HCT116 (cell line): ENCODE data around the gene SOX9. TPM values are rescaled to one million over a fixed set of nuclear protein-coding genes. Genes with fewer than 3 reads are reported as not detected.
A peak's percentile ranks its signal among the peaks of the same experiment; 100 is the strongest.

ENCODE experiments used
- ATAC-seq: fragments of 200-7000 bp; cut with Tn5 transposase; 2 replicates; pipeline ENCODE4 v1.9.1; 2020; ENCODE audit warnings: mild to moderate bottlenecking, moderate library complexity
- BruUV-seq: library from RNA; stranded (reverse); fragments of 400-500 nt; replicated peaks from 2 replicates; lab custom pipeline; 2021; lab: Mats Ljungman, UMichigan
- CTCF ChIA-PET: fragments of 300-600 bp; sonication (Branson Sonifier 250); formaldehyde crosslinking; loops from one replicate; lab custom pipeline; 2021; ENCODE audit warnings: antibody characterized with exemption; lab: Charles Lee
- POLR2A ChIA-PET: fragments of 300-600, 350-600 bp; sonication (Branson Sonifier 250); formaldehyde crosslinking; loops from one replicate; lab custom pipeline; 2021; ENCODE audit warnings: antibody characterized with exemption; lab: Charles Lee
- RAD21 ChIA-PET, 2 experiments: fragments of 300-600 bp; sonication (Branson Sonifier 250); formaldehyde crosslinking; loops; one replicate each; lab custom pipeline; 2023; ENCODE audit warnings: low total read pairs in 2 of 2; ENCODE audit not compliant: uncharacterized antibody in 2 of 2, unreplicated experiment in 2 of 2, low non-redundant PET in 1 of 2; lab: Charles Lee
- DNase-seq: peaks from one replicate; pipeline ENCODE4 v3.0.0-alpha.2; 2010; ENCODE audit warnings: low read depth, low spot score
- H2AFZ ChIP-seq: fragments of 200-600 bp; shearing (Covaris generic), sonication (generic); 2 replicates; pipeline ENCODE4 v1.6.1; 2017; ENCODE audit warnings: low read depth, mixed run types, mixed read lengths, antibody characterized with exemption, low read length; ENCODE audit not compliant: poor library complexity, severe bottlenecking
- H3K27ac ChIP-seq: 2 replicates; pipeline ENCODE4 v1.5.1; 2012; ENCODE audit warnings: low read depth, low read length
- H3K27me3 ChIP-seq: fragments of 200-600 bp; sonication (generic); 2 replicates; pipeline ENCODE4 v1.6.1; 2016; ENCODE audit warnings: mixed run types, low read length, mixed read lengths; ENCODE audit not compliant: insufficient read depth
- H3K36me3 ChIP-seq, 2 experiments: fragments of 200-500 bp in 1 of 2; fragments of 200-600 bp in 1 of 2; sonication (Bioruptor generic) in 1 of 2; sonication (generic) in 1 of 2; 2 replicates each; pipeline versions ENCODE4 v1.5.1 to v1.6.1; 2014 to 2016; ENCODE audit warnings: low read length in 2 of 2, inconsistent platforms in 1 of 2, mixed read lengths in 1 of 2, mixed run types in 1 of 2; ENCODE audit not compliant: insufficient read depth in 2 of 2, control insufficient read depth in 1 of 2
- H3K4me1 ChIP-seq, 2 experiments: fragments of 200-600 bp in 1 of 2; sonication (generic) in 1 of 2; 2 replicates each; pipeline versions ENCODE4 v1.5.1 to v1.6.1; 2012 to 2017; ENCODE audit warnings: low read length in 2 of 2, inconsistent platforms in 1 of 2, mild to moderate bottlenecking in 1 of 2, mixed read lengths in 1 of 2, mixed run types in 1 of 2, moderate library complexity in 1 of 2; ENCODE audit not compliant: insufficient read depth in 2 of 2, control insufficient read depth in 1 of 2
- H3K4me2 ChIP-seq: fragments of 200-600 bp; sonication (generic); 2 replicates; pipeline ENCODE4 v1.6.1; 2017; ENCODE audit warnings: mixed run types, low read length, mixed read lengths
- H3K4me3 ChIP-seq, 2 experiments: fragments of 200-600 bp in 1 of 2; sonication (generic) in 1 of 2; replicated peaks in 1 of 2; 2 replicates each; pipeline ENCODE4 v1.5.1; 2011 to 2016; ENCODE audit warnings: low read length in 2 of 2, control low read depth in 1 of 2, low read depth in 1 of 2, mild to moderate bottlenecking in 1 of 2, mixed read lengths in 1 of 2, mixed run types in 1 of 2
- H3K79me2 ChIP-seq: fragments of 200-600 bp; sonication (generic); 2 replicates; pipeline ENCODE4 v1.6.1; 2017; ENCODE audit warnings: mild to moderate bottlenecking, mixed run types, low read length, moderate library complexity, mixed read lengths; ENCODE audit not compliant: insufficient read depth
- H3K9ac ChIP-seq: fragments of 200-600 bp; sonication (generic); 2 replicates; pipeline ENCODE4 v1.6.1; 2016; ENCODE audit warnings: low read length, mixed read lengths
- H3K9me2 ChIP-seq: fragments of 200-600 bp; sonication (generic), shearing (Covaris generic); 2 replicates; pipeline ENCODE4 v1.6.1; 2017; ENCODE audit warnings: mixed run types, mild to moderate bottlenecking, moderate library complexity; ENCODE audit not compliant: insufficient read depth
- H3K9me3 ChIP-seq, 2 experiments: fragments of 200-500 bp in 1 of 2; fragments of 200-600 bp in 1 of 2; sonication (Bioruptor generic) in 1 of 2; sonication (generic) in 1 of 2; 2 replicates each; pipeline ENCODE4 v1.6.1; 2014 to 2017; ENCODE audit warnings: low read length in 2 of 2, mixed read lengths in 2 of 2, inconsistent platforms in 1 of 2, low read depth in 1 of 2, mild to moderate bottlenecking in 1 of 2, mixed run types in 1 of 2, moderate library complexity in 1 of 2; ENCODE audit not compliant: control insufficient read depth in 1 of 2, insufficient read depth in 1 of 2
- H4K20me1 ChIP-seq: fragments of 200-600 bp; sonication (generic), shearing (Covaris generic); 2 replicates; pipeline ENCODE4 v1.6.1; 2017; ENCODE audit warnings: mixed run types, mild to moderate bottlenecking, moderate library complexity; ENCODE audit not compliant: insufficient read depth
- CBX3 ChIP-seq: IDR thresholded peaks from 2 replicates; pipeline ENCODE4 v1.6.1; 2012; ENCODE audit warnings: low read depth
- ELF1 ChIP-seq: IDR thresholded peaks from 2 replicates; pipeline ENCODE4 v1.6.1; 2012; ENCODE audit warnings: low read depth, borderline replicate concordance
- EZH2 ChIP-seq: fragments of 200-600 bp; sonication (generic); IDR thresholded peaks from 2 replicates; pipeline ENCODE4 v1.6.1; 2017; ENCODE audit warnings: antibody characterized with exemption, mixed run types
- EZH2phosphoT487 ChIP-seq: fragments of 200-600 bp; IDR thresholded peaks from 2 replicates; pipeline ENCODE4 v1.6.1; 2018; ENCODE audit warnings: antibody characterized with exemption, borderline replicate concordance
- FOSL1 ChIP-seq: IDR thresholded peaks from 2 replicates; pipeline ENCODE4 v1.6.1; 2012; ENCODE audit warnings: low read depth
- JUND ChIP-seq: IDR thresholded peaks from 2 replicates; pipeline ENCODE4 v1.6.1; 2012
- POLR2A ChIP-seq: IDR thresholded peaks from 2 replicates; pipeline ENCODE4 v1.7.0; 2011; ENCODE audit warnings: borderline replicate concordance; ENCODE audit not compliant: insufficient read depth, insufficient read length; ENCODE audit errors: extremely low read depth
- POLR2AphosphoS5 ChIP-seq: IDR thresholded peaks from 2 replicates; pipeline ENCODE4 v1.6.1; 2011; ENCODE audit warnings: mild to moderate bottlenecking, low read depth, low read length, moderate library complexity
- RAD21 ChIP-seq: IDR thresholded peaks from 2 replicates; pipeline ENCODE4 v1.6.1; 2012; ENCODE audit warnings: low read depth, mild to moderate bottlenecking
- SIN3A ChIP-seq: IDR thresholded peaks from 2 replicates; pipeline ENCODE4 v1.6.1; 2012; ENCODE audit warnings: low read depth
- SP1 ChIP-seq: IDR thresholded peaks from 2 replicates; pipeline ENCODE4 v1.6.1; 2012; ENCODE audit warnings: low read depth
- TCF7L2 ChIP-seq: IDR thresholded peaks from 2 replicates; pipeline ENCODE4 v1.7.0; 2011; ENCODE audit warnings: borderline replicate concordance, inconsistent platforms; ENCODE audit not compliant: insufficient read depth, insufficient read length; ENCODE audit errors: extremely low read depth
- YY1 ChIP-seq: IDR thresholded peaks from 2 replicates; pipeline ENCODE4 v1.6.1; 2011; ENCODE audit warnings: low read length, low read depth, moderate library complexity, mild to moderate bottlenecking; ENCODE audit not compliant: insufficient replicate concordance; ENCODE audit errors: extremely low read depth
- ZFX ChIP-seq: fragments of 450-650 bp; IDR thresholded peaks from 2 replicates; pipeline ENCODE4 v1.6.1; 2017
- ZNF274 ChIP-seq: fragments of 200-500 bp; sonication (Bioruptor generic); IDR thresholded peaks from 2 replicates; pipeline ENCODE4 v1.6.1; 2014; ENCODE audit warnings: mild to moderate bottlenecking, low read depth, low read length, inconsistent platforms
- intact Hi-C: fragments of 100-400 bp; cut with micrococcal nuclease; formaldehyde crosslinking; loops from 2 replicates; pipeline ENCODE4 v1.10.0; 2022
- total RNA-seq: library from RNA; stranded (reverse); gene quantifications from one replicate; pipeline ENCODE4 v1.2.1, GENCODE V29; 2021; ENCODE audit not compliant: unreplicated experiment
- TF ChIP-seq, protein P1 (sequence below), 3 experiments: fragments of 200-600 bp in 1 of 3; sonication (generic) in 1 of 3; IDR thresholded peaks in 2 of 3; conservative IDR thresholded peaks in 1 of 3; 2 replicates each; pipeline ENCODE4 v1.5.1; 2012 to 2017; ENCODE audit warnings: low read depth in 2 of 3, low read length in 2 of 3, antibody characterized with exemption in 1 of 3, borderline replicate concordance in 1 of 3, control low read depth in 1 of 3, mild to moderate bottlenecking in 1 of 3, mixed read lengths in 1 of 3, mixed run types in 1 of 3, moderate library complexity in 1 of 3; ENCODE audit not compliant: insufficient read depth in 1 of 3
- TF ChIP-seq, protein P2 (sequence below): IDR thresholded peaks from 2 replicates; pipeline ENCODE4 v1.6.1; 2012
- TF ChIP-seq, protein P3 (sequence below): IDR thresholded peaks from 2 replicates; pipeline ENCODE4 v1.6.1; 2012; ENCODE audit warnings: low read depth
- TF ChIP-seq, protein P4 (sequence below): IDR thresholded peaks from 2 replicates; pipeline ENCODE4 v1.6.1; 2012

The SOX9 gene
- total RNA-seq, 1 experiment from 2014 or later, result 69.2 TPM

GRCh38 chr17:72120642-72121163 is at the start of gene SOX9 (continued):
- TF ChIP-seq JUND (no peak), RAD21 (peak; percentile 26; the same call in 1 of the 2 replicates), EZH2phosphoT487 (no peak), ELF1 (no peak), CBX3 (no peak), SP1 (peak; percentile 76)
- TF ChIP-seq, all 23 proteins: peak for 7

DNA sequence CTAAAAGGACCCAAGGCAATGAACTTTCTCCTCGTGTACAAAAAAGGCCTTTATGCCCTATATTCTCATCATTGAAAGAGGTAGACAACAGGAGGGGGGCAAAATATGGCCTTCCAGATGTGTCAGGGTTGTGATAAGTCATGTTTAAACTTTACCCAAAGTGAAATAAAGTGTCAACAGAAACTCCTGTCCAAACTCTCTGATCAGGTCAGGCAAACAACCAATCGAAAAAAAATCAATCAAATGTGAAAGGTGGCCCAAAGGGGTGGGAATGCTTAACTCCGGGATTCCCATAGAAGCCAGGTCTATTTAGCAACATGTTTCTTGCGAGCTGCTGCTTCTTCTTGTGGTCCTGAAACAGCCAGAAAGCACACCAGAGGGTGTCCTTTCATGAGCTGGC is 49.5 kb upstream of the SOX9 start:
- RAD21 ChIA-PET, result no interaction called here
- no peak for ATAC-seq
- no peaks in the 10 kb centered on the region for H3K9me2 ChIP-seq
- CTCF ChIA-PET, result no interaction called here
- H3K4me3 ChIP-seq, result no peak overlapping the region
- H4K20me1 ChIP-seq, result no peaks in the 10 kb centered on the region
- H3K36me3 ChIP-seq, result no peaks in the 10 kb centered on the region
- no peaks in the 10 kb centered on the region for H3K9me3 ChIP-seq
- H3K27me3 ChIP-seq, result no peaks in the 10 kb centered on the region
- H3K4me2 ChIP-seq, result no peak overlapping the region
- intact Hi-C loops, result no loop called here
- no peaks in the 10 kb centered on the region for H3K79me2 ChIP-seq
- no peak overlapping the region for H2AFZ ChIP-seq
- H3K9ac ChIP-seq, result no peak overlapping the region
- no peak for DNase-seq
- BruUV-seq, result no TSS peak
- H3K27ac ChIP-seq, result no peak overlapping the region
- POLR2A ChIA-PET, result no interaction called here
- H3K4me1 ChIP-seq, result no peaks in the 10 kb centered on the region
- TF ChIP-seq POLR2AphosphoS5 (no peak), ZFX (no peak), ZNF274 (no peak), YY1 (no peak), POLR2A (no peak), RAD21 (no peak), FOSL1 (no peak), SP1 (no peak), ELF1 (no peak), SIN3A (no peak), TCF7L2 (no peak), EZH2 (no peak)
- TF ChIP-seq, protein P1, sequence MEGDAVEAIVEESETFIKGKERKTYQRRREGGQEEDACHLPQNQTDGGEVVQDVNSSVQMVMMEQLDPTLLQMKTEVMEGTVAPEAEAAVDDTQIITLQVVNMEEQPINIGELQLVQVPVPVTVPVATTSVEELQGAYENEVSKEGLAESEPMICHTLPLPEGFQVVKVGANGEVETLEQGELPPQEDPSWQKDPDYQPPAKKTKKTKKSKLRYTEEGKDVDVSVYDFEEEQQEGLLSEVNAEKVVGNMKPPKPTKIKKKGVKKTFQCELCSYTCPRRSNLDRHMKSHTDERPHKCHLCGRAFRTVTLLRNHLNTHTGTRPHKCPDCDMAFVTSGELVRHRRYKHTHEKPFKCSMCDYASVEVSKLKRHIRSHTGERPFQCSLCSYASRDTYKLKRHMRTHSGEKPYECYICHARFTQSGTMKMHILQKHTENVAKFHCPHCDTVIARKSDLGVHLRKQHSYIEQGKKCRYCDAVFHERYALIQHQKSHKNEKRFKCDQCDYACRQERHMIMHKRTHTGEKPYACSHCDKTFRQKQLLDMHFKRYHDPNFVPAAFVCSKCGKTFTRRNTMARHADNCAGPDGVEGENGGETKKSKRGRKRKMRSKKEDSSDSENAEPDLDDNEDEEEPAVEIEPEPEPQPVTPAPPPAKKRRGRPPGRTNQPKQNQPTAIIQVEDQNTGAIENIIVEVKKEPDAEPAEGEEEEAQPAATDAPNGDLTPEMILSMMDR (IDR thresholded peaks at IDR 0.05 in 2 of 3, conservative IDR thresholded peaks at IDR 0.05 in 1 of 3; ENCODE audit: borderline replicate concordance in 1 of 3, insufficient read depth in 1 of 3, low read depth in 2 of 3, low read length in 2 of 3), result no peak
- TF ChIP-seq, protein P2, sequence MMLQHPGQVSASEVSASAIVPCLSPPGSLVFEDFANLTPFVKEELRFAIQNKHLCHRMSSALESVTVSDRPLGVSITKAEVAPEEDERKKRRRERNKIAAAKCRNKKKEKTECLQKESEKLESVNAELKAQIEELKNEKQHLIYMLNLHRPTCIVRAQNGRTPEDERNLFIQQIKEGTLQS, result no peak
- TF ChIP-seq, protein P3, sequence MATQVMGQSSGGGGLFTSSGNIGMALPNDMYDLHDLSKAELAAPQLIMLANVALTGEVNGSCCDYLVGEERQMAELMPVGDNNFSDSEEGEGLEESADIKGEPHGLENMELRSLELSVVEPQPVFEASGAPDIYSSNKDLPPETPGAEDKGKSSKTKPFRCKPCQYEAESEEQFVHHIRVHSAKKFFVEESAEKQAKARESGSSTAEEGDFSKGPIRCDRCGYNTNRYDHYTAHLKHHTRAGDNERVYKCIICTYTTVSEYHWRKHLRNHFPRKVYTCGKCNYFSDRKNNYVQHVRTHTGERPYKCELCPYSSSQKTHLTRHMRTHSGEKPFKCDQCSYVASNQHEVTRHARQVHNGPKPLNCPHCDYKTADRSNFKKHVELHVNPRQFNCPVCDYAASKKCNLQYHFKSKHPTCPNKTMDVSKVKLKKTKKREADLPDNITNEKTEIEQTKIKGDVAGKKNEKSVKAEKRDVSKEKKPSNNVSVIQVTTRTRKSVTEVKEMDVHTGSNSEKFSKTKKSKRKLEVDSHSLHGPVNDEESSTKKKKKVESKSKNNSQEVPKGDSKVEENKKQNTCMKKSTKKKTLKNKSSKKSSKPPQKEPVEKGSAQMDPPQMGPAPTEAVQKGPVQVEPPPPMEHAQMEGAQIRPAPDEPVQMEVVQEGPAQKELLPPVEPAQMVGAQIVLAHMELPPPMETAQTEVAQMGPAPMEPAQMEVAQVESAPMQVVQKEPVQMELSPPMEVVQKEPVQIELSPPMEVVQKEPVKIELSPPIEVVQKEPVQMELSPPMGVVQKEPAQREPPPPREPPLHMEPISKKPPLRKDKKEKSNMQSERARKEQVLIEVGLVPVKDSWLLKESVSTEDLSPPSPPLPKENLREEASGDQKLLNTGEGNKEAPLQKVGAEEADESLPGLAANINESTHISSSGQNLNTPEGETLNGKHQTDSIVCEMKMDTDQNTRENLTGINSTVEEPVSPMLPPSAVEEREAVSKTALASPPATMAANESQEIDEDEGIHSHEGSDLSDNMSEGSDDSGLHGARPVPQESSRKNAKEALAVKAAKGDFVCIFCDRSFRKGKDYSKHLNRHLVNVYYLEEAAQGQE, result no peak
- TF ChIP-seq, protein P4, sequence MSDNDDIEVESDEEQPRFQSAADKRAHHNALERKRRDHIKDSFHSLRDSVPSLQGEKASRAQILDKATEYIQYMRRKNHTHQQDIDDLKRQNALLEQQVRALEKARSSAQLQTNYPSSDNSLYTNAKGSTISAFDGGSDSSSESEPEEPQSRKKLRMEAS, result no peak
